ENCODE measurements around the gene KCNE3.

- TF ChIP-seq CTCF (IDR thresholded peaks at IDR 0.05) (no peak), POLR2A (IDR thresholded peaks at IDR 0.05) (no peak), EP300 (IDR thresholded peaks at IDR 0.05) (no peak)
Observed at GRCh38 chr11:74450318-74450717, 17.0 kb downstream of the KCNE3 start.
